ENCODE results near the gene RABGAP1.

Gene RABGAP1

DNA sequence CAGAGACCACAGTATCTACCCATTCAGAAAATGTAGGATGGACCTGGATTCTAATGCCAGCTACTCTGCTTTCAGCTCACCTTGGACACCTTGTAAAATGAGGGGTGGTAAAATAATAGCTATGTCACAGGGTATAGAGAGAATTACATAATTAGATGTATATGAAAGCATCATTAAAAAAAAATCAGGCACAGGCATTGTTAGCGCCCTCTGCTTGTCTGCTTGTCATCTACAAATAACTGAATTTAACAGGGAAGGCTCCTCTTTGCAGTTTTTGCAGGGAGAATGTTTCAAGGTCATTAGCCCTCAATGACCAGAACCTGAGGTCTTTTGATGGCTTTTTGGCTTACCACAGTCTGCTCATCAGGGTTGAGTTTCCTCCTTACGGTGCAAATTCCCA is 150.6 kb downstream of the RABGAP1 start:
- no peak overlapping the region for H3K27ac ChIP-seq
- TF ChIP-seq, protein P1, sequence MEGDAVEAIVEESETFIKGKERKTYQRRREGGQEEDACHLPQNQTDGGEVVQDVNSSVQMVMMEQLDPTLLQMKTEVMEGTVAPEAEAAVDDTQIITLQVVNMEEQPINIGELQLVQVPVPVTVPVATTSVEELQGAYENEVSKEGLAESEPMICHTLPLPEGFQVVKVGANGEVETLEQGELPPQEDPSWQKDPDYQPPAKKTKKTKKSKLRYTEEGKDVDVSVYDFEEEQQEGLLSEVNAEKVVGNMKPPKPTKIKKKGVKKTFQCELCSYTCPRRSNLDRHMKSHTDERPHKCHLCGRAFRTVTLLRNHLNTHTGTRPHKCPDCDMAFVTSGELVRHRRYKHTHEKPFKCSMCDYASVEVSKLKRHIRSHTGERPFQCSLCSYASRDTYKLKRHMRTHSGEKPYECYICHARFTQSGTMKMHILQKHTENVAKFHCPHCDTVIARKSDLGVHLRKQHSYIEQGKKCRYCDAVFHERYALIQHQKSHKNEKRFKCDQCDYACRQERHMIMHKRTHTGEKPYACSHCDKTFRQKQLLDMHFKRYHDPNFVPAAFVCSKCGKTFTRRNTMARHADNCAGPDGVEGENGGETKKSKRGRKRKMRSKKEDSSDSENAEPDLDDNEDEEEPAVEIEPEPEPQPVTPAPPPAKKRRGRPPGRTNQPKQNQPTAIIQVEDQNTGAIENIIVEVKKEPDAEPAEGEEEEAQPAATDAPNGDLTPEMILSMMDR (IDR thresholded peaks at IDR 0.05; ENCODE audit: low read depth, low read length), result peak; percentile 44; the same call in 1 of the 2 replicates
- no peak for DNase-seq
- H3K27me3 ChIP-seq (ENCODE audit: insufficient read depth, low read depth, severe bottlenecking), result no peaks in the 10 kb centered on the region
- H3K9me3 ChIP-seq (ENCODE audit: severe bottlenecking), result no peaks in the 10 kb centered on the region
- H3K36me3 ChIP-seq, result peaks cover 51% of the 10 kb centered on the region
- H3K4me3 ChIP-seq (ENCODE audit: low read depth, low read length), result no peak overlapping the region

DNA sequence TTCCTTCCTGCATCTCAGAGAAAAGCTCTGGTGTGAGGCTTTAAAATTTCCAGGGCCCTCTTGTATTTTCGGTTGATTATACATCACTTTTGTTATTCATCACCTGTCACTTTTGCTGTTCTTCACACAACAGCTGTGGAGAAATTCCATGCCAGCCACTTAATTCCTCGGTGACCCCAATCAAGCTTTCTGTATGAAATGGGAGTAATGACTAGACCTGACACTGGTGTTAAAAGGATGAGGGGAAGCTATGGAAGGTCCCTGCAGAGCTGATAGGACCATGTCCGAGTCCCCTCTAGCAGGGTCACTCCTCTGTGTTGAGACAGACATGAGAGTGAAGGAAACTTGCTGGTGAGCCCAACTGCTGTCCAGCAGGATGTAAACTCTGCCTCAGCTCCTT is 152.3 kb downstream of the RABGAP1 start:
- Histone ChIP-seq H3K9me3 (ENCODE audit: severe bottlenecking) (no peaks in the 10 kb centered on the region), H3K27ac (no peak overlapping the region), H3K27me3 (ENCODE audit: insufficient read depth, low read depth, severe bottlenecking) (no peaks in the 10 kb centered on the region), H3K4me3 (ENCODE audit: low read depth, low read length) (no peak overlapping the region), H3K36me3 (peaks cover 68% of the 10 kb centered on the region)
- DNase-seq, result no peak
- TF ChIP-seq, protein P1 (IDR thresholded peaks at IDR 0.05; ENCODE audit: low read depth, low read length), result no peak

DNA sequence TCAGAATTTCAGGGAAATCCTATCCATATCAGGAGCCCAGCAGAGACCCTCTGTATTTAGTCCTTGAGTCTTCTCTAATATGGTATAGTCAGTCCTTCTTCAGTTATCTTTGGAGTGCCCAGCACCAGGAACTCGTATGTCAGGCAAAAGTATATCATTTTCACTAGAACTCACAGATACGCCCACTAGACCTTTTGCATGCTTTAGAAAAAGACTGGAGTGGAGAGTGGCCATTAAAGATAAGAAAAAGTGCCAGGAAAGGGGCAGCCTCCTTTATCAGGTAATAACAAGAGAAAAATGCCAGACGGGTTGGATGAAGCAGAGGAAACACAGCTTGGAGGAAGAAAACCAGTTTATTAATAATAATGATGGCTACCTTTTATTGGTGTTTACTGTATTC is 156.2 kb downstream of the RABGAP1 start:
- DNase-seq, result no peak
- Histone ChIP-seq H3K27ac (no peak overlapping the region), H3K9me3 (ENCODE audit: severe bottlenecking) (no peaks in the 10 kb centered on the region), H3K4me3 (ENCODE audit: low read depth, low read length) (no peak overlapping the region), H3K27me3 (ENCODE audit: insufficient read depth, low read depth, severe bottlenecking) (no peaks in the 10 kb centered on the region), H3K36me3 (peaks cover 88% of the 10 kb centered on the region)
- TF ChIP-seq, protein P1 (IDR thresholded peaks at IDR 0.05; ENCODE audit: low read depth, low read length), result no peak

DNA sequence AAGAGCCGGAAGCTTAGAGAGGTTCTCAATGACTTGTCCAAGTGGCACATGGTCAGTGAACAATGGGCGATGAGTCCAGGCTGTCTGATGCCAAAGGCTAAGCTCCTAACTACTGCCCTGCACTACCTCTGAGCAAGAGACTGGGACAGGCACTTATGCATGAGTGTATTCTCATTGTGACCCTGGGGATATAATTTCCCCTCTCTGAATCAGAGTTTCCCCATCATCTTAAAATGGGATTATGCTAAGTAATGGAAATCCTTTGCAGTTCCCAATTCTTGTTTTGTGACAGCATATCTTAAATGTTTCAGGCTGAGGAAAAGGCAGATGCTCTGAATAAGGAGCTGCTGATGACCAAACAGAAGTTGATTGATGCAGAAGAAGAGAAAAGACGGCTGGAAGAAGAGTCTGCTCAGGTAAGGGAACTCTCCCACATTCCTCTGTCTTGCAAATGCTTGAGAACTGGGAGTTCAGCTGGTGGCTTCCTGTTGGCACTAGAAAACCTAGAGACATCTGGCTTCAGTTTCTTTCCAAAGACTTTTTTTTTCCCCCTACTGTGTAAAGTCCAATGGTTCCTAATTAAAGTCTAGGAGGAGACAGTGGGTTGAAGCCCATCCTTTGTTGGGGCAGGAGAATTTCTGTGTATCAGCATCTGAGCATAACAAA is 156.7 kb downstream of the RABGAP1 start:
- no peaks in the 10 kb centered on the region for H3K27me3 ChIP-seq (ENCODE audit: insufficient read depth, low read depth, severe bottlenecking)
- H3K4me3 ChIP-seq (ENCODE audit: low read depth, low read length), result no peak overlapping the region
- H3K36me3 ChIP-seq, result peaks cover 88% of the 10 kb centered on the region
- TF ChIP-seq, protein P1 (IDR thresholded peaks at IDR 0.05; ENCODE audit: low read depth, low read length), result no peak
- DNase-seq, result no peak
- H3K9me3 ChIP-seq (ENCODE audit: severe bottlenecking), result no peaks in the 10 kb centered on the region
- H3K27ac ChIP-seq, result no peak overlapping the region

DNA sequence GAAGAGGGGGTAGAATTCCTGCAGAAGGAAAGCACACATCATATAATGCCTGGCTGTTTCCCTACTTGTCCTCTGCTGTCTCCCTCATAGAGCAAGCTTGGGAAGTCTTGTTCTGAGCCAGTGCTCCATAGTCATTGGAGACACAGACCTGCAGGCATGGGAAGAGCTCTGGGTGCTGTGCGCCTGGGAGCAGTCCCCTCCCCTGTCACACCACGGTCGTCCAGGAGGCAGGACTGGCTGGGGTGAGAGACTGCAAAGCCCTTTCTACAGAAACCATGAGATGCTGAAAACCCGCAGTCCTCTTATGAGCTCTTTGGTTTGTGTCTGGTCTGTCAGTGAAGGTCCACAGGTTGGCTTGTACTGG is 157.3 kb downstream of the RABGAP1 start:
- H3K4me3 ChIP-seq (ENCODE audit: low read depth, low read length), result no peak overlapping the region
- no peaks in the 10 kb centered on the region for H3K27me3 ChIP-seq (ENCODE audit: insufficient read depth, low read depth, severe bottlenecking)
- TF ChIP-seq, protein P1 (IDR thresholded peaks at IDR 0.05; ENCODE audit: low read depth, low read length), result no peak
- H3K36me3 ChIP-seq, result peaks cover 88% of the 10 kb centered on the region
- H3K27ac ChIP-seq, result no peak overlapping the region
- H3K9me3 ChIP-seq (ENCODE audit: severe bottlenecking), result no peaks in the 10 kb centered on the region
- DNase-seq, result no peak

DNA sequence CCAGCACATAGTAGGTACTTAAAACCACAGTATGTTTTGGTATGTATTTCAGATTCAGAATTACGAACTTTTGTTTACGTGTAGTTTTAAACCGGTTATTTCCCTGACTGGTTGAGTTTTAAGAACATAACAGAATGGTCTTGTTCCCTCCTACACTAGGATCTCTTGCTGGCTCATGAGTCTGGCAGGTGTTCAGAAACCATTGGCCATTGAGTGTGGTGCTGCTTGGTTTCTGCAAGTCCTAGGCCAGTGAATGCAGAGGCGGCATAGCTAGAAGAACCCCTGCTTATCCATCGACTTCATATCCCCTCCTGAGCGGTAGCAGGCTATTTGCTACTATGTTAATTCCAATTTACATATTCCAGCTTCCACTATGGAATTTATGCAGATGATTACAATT is 158.2 kb downstream of the RABGAP1 start:
- Histone ChIP-seq H3K4me3 (ENCODE audit: low read depth, low read length) (no peak overlapping the region), H3K9me3 (ENCODE audit: severe bottlenecking) (no peaks in the 10 kb centered on the region), H3K27ac (no peak overlapping the region), H3K27me3 (ENCODE audit: insufficient read depth, low read depth, severe bottlenecking) (no peaks in the 10 kb centered on the region), H3K36me3 (peaks cover 87% of the 10 kb centered on the region)
- TF ChIP-seq, protein P1 (IDR thresholded peaks at IDR 0.05; ENCODE audit: low read depth, low read length), result no peak
- DNase-seq, result no peak

Measured in WERI-Rb-1 (cell line).